WTC11 (cell line): ENCODE data around the gene ASB2.

Experiments
- CTCF ChIP-seq: fragments of 200-600 bp; IDR thresholded peaks from 2 replicates; pipeline ENCODE4 v1.8.0; 2022; ENCODE audit warnings: antibody characterized with exemption
- ESRRA ChIP-seq: sonication (generic); formaldehyde crosslinking; IDR thresholded peaks from 2 replicates; pipeline ENCODE4 v1.8.1; 2022; ENCODE audit warnings: mild to moderate bottlenecking, missing genetic modification reagents, borderline replicate concordance

DNA sequence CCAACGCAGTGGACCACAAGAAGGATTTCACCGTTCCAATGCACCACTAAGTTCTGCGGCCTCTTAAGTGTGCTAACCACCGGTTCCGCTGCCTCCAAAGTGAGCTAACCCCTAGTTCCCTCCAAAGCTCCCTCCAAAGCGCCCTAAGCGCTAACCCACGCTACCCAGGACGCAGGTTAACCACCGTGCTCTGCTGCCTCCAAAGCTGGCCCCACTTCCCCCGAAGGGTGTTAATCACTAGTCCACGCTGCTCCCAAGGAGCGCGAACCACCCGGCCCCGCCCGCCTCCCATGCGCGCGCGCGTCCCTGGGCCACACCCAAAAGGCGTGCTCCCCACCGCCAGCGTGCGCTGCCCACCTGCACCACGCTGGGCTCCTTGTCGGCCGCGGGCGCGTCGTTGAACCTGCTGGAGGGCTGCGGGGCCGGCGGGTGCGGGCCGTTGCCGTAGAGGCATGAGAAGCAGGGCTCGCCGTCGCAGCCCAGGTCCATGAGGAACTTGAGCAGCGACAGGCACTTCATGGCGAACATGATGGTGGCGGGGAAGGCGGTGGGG lies 37.5 kb downstream of the ASB2 start:
- TF ChIP-seq CTCF (no peak), ESRRA (no peak)
